GM19239 (cell line): ENCODE measurements around the gene HS3ST4.
"Not testable (repeated sequence)": the region's sequence is repeated elsewhere in the genome, so short reads cannot be mapped to it uniquely, and the experiment has no call there.

ENCODE experiments used
- DNase-seq: peaks from one replicate; pipeline ENCODE4 v3.0.0; 2011; ENCODE audit warnings: low spot score; ENCODE audit not compliant: insufficient read length
- FAIRE-seq: peaks from 2 replicates; lab custom pipeline; 2011; peaks lifted over from hg19 to GRCh38; lab: Jason Lieb, UNC

The HS3ST4 gene

DNA sequence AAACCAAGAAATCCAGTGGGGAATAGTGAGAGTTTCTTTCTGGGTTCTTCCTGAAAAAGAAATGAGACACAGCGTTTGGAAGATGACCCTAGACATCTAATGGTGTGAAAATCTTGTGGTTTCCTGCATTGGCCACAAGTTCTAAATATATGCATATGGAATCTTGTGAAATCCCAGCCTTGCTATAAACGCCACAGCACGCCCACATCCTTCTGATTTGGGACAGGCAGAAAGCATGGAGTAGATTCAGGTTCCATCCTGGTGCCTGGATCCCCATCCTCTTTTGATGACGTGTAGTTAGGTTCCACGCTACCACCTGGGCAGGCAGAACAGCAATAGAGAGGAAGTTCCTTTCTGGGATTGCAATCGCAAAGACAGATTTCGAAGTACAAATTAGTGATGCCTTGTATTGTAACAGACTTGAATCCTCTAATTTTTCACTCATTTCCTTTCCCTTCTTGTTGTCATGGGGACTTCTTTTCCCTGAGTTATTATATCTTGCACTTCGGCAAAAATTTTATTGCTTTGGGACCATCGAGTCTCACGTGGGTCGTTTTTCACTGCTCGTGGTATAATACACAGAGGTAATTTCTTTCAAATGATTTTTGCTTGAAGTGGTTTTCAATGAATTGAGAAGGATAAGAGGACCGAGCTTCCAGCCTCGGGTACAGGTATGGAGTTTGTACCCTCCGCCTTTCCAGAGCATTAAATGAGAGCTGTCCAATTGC, 37.6 kb downstream of the HS3ST4 start:
- DNase-seq: no peak
- no peak for FAIRE-seq

DNA sequence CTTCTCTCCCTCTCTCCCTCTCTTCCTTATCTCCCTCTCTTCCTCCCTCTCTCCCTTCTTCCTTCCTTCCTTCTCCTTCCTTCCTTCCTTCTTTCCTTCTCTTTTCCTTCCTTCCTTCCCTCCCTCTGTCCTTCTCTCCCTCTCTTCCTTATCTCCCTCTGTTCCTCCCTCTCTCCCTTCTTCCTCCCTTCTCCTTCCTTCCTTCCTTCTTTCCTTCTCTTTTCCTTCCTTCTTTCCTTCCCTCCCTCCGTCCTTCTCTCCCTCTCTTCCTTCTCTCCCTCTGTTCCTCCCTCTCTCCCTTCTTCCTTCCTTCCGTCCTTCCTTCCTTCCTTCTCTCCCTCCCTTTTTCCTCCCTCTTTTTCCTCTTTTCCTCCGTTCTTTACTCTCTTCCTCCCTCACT, 38.6 kb downstream of the HS3ST4 start:
- no peak for DNase-seq
- no peak for FAIRE-seq

DNA sequence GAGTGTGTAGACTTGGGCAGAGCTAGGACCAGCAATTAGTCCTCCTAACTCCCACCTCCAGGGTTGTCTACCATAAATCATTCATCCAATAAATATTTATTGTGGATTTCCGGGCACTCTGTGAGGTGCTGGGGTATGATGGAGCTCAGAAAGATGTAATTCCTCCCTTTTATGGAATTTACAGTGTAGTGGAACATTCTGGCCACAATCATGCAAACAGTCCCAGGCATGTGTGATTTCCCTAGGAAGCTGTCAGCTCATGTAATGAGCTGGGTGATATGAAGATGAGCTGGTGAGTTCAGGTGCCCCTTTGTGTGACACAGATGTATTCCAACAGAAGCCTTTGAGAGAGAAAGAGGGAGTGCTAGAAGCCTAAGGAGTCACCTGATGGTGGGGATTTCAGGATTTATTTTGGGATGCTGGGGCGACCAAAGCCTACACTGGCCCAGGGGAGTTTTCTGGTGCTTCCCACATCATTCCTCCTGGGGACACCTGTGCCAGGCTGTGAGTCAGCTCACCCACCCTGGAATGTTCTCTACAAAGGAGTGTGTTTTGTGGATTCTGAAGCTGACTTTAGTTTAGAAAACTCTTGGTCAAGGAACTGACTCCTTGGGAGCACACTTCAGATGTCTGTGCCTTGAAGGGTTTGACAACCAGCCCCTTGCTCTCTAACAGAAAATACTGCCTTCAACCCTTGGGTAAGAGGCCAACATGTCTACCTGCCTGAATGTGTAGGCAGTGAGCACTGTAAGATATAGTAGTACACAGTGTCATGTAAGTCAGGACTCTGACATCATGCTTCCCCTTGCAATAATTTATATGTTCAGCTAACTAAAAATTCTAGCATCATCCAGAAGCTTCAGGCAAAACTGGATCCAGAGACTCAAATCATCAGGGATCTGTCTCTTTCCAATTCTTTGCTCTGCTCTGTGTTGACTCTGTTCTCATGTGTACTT, 42.9 kb downstream of the HS3ST4 start:
- no peak for FAIRE-seq
- no peak for DNase-seq

DNA sequence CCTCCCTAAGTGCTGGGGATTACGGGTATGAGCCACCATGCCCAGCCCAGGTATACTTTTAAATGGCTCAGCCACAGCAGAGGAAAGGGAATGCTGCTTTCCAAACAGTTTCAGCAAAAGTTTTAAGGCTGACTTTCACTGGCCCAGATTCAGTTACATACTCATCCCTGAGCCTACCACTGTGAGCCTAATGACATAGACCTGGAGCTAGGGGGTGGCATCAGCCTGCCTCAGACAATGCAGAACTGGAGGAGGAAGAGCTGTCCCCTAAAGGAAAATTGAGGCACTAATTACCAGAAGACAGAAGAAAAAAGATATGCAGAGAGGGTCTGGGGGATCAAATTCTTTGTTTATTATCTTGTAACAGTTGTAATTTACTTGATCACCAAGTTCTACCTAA, 43.9 kb downstream of the HS3ST4 start:
- DNase-seq (no peak), FAIRE-seq (no peak)

DNA sequence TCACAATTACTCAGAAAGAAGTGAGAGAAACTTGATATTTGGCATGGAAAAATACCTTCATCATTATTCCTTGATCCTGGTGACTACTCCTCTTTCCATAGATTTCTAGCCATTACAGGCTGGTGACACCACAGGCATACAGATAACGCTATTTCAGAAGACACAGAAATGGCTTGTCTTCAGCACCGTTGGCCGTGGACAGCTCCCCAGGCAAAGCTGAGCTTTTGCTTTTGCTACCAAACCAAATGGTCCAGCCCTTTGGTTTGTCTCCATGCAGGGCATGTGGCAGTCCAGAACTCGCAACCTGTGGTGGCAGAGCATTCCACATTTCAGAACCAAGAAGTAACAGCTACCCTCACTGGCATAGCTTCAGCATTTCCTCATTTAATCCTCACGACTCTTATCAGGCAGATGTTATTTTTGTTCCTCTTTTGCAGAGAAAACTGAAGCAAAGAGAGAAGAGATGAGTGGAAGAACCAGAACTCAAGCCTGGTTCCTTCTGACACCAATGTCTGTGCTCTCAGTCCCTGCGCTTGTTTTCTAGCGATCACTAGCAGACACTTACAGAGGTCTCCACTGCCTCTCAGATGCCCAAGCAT, 55.5 kb downstream of the HS3ST4 start:
- DNase-seq (no peak), FAIRE-seq (no peak)

DNA sequence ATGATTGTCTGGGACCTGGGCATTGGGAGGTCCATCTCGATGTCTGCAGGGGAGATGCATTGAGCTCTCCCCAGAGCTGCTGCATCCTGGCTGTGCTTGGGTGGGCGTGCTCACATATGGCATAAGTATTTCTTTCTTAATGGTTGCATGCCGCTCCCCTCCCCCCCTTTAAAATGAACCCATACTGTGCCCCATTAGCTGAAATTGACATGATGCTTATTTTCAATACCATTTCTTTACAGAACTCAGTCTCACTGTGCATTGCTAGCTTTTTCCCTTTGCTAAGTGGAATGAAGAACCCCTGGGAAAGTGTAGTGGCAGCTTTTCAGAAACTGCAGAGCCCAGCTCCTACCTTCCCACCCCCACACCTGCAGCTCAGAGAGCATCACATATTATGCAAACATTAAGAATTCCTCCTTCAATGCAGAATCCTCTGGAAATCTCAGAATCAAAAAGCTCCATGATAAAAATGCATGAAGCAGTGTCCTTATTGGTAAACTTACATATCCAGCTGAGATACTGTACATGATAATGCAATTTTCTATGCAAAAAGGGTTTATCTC, 56.4 kb downstream of the HS3ST4 start:
- DNase-seq (no peak), FAIRE-seq (no peak)

DNA sequence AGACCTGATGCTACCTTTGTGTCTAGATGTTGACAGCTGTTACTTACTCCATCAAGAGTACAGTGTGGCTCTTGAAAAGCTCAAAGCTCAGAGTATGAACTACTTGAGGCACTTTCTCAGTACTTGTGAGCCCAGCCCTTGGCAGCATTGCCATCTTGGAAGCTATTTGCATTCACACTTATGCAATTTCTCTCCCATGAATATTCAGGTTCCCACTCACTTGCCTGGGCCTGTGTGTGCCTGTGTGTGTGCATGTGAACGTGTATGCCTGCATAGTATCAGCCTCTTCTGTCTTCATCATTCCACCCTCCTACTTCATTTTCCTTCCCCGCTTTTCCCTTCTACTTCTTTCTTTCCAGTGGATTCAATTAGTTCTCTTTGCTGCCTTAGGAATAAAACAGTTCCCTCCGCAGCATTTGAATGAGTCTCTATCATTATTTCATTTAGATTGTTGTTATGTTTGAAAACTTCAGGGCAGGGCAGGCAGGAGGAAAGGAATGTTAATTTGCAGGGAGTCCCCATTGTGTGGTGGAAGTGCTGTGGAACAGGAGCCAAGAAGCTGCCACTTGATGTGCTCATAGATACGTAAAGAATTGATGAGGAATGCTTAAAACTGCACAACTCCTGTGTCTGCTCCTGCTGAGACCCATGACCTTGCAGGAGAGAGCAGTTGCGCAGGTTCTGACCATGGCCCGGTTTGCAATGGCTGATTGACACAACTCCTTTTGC, 58.9 kb downstream of the HS3ST4 start:
- FAIRE-seq (no peak), DNase-seq (no peak)

DNA sequence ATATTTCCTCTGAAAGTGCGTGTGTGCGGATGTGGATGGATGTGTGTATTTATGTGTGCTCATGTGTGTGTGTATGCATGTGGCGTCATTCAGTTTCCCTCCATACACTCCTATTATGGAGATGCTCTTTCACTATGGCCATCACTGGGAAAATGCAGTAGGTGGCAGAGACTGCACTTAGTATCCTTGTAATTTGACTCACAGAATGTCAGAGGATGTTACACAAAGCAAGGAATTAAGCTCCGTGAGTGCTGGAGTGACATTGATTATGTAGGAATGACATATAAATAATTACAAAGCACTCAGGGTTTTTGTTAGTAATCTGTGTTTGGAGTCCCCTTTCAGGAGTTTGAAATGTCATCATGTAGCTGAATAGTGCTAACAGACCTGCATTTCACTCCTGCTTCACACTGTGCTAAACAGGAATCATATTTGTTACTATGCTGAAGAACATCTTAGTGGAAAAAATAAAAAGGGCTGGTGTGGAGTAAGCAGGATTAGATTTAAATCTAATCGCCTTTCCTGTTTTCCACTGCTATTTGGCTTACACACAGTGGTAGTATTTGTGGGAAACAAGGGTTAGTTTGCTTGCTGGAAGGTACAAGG, 59.6 kb downstream of the HS3ST4 start:
- FAIRE-seq: no peak
- no peak for DNase-seq

DNA sequence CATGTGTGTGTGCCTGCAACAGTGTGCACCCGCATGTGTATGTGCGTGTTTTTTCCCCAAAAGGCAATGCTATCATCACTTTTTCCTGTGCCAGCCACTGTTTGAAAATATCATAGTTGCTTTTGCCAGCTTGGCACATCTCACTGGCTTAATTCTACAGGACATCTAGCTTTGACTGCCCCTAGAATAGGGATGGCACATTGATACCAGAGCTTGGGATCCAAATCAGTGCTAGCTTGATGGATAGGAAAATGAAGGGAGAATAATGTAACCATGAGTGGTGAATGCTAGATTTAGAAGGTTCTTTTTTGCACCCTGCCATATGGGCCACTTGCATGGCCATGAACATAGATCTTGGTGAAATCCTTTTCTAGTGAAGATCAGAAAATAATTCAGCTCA, 72.7 kb downstream of the HS3ST4 start:
- DNase-seq (no peak), FAIRE-seq (no peak)

DNA sequence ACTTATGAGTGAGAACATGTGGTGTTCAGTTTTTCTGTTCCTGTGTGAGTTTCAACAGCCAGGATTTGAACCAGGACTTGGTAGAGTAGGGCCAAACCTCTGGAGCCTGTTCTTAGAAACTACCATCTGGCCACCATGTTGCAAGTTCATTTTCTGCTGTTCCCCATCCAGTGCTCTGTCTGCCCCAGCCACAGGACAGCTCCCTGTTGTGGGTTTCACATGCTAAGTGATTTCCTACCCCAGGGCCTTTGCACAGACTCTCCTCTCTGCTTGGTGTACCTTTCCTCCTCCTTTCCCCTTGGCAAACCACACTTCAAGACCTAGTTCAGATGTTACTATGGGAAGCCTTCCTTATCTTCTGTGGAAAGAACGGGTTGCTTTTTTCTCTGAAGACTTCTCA, 79.5 kb downstream of the HS3ST4 start:
- DNase-seq: no peak
- FAIRE-seq: no peak

DNA sequence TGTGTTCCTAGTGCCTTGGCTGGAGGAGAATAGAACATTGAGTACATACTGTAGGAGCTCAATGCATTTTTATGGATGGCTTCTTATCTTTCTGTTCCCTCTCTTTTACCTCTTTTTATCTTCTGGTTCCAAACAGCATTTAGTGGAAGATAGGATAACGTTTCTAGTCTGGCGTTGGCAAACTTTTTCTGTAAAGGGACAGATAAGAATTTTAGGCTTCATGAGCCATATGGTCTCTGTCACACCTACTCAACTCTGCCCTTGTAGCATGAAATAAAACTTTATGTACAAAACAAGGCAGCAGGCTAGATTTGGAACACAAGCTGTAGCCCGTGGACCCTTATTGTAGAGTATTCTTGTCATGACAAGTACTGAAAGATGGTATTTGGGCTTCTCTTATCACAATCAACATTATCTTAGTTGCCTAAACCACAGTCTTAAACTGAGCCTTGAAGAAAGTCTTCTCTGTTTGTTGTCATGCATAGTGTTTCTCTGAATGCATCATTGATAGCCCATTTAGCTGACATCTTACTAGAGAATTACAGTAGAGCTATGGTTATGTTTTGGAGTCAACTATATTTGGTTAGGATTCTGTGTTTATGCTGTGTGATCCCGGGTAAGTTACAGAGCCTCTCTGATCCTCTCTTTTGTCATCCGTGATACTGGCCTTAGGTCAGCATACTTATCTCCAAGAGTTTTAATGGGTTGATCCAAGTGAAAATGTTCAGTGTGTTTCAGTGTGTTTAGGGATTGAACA, 80.2 kb downstream of the HS3ST4 start:
- no peak for FAIRE-seq
- no peak for DNase-seq

DNA sequence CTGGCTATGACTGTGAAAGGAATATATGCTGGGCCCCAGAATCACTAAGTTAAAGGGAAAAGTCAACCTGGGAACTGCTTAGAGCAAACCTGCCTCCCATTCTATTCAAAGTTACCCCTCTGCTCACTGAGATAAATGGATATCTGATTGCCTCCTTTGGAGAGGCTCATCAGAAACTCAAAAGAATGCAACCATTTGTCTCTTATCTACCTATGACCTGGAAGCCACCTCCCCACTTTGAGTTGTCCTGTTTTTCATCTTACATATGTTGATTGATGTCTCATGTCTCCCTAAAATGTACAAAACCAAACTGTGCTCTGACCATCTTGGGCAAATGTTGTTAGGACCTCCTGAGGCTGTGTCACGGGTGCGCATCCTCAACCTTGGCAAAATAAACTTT, 84.5 kb downstream of the HS3ST4 start:
- FAIRE-seq, DNase-seq: not testable (repeated sequence)

DNA sequence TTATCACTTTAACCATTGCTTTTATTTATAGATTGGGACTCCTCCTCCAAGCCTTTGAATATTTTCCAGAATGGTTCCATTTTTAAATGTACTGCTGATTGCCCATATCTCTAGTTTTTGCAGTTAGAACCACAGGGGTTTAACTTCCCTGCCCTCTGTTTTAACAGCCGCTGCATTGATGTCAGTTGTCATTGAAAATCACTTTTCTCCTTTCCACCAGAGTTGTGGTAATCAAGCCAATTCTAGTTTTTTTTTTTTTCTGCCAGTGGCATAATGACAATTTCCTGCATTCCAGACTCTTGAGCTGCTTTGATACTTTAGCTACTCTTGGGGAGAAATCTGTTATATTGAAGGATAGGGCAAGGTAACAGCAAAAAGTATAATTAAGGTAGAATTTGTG, 91.5 kb downstream of the HS3ST4 start:
- FAIRE-seq (no peak), DNase-seq (no peak)

DNA sequence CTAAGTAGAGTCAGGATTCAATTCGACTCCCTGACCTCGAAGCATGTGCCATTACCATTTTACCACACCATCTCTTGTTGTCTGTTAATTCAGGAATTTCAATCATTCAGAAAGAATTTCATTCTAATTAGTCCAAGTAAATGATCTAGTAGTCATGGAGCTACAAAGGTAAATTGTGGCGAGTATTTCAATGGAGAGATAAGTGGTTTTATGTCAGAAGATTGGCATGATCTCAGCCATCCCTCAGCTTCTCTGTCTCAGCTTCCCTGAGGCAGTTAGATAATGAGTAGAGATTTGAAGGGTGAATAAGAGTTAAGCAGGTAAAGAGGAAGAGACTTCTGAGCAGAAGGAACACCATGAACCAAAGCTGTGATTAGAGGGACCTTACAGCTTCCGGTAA, 93.6 kb downstream of the HS3ST4 start:
- FAIRE-seq (no peak), DNase-seq (no peak)

DNA sequence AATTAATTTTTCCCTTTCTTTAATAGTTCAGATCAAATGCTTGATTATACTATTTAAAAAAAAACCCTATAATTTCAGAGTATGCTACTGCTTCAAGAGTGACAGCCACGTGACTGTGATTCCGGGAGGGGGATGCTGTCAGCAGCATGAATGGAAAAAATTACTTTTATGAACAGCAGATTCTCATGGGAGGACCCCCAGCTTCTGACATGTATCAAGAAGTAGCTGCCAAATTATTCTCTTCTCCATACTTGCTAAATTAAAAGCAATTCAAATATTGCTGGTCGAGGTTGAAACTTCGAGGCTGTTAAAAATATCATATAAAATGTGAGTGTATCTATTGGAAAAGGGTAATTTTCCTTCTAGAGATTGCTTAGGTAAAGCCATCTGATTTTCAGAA, 95.0 kb downstream of the HS3ST4 start:
- FAIRE-seq: no peak
- DNase-seq: no peak

DNA sequence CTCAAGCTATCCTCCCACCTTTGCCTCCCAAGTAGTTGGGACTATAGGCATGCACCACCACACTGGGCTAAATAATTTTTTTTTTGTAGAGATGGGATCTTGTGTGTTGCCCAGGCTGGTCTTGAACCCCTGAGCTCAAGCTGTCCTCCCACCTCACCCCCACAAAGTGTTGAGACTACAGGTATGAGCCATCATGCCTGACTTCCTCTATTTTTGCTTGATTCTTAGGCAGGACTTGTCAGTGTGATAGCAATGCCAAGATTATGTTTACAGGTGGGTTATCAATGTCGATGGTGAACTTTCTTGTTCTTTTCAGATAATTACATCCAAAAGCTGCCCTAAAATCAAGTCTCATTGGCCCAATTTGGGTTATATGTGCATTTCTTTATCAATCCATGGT, 96.9 kb downstream of the HS3ST4 start:
- FAIRE-seq: no peak
- no peak for DNase-seq

DNA sequence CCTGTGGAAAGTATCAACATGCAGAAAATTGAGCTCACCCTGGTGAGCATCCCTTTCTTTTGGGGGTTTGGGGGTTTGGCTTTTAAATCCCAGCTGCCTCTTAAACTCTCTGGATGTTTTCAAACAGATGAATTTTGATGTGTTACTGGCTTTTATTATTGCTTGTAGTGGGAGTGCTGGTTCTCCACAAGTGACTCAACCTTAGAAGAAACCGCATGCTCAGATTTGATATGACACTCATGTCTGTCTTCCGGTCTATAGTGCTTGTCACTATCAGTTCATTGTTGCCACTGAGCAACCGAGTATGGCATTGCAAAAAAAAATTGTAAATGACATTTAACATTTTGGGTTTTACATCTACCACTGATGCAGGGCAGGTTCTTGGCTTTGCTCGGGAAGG, 104.5 kb downstream of the HS3ST4 start:
- DNase-seq (no peak), FAIRE-seq (no peak)

DNA sequence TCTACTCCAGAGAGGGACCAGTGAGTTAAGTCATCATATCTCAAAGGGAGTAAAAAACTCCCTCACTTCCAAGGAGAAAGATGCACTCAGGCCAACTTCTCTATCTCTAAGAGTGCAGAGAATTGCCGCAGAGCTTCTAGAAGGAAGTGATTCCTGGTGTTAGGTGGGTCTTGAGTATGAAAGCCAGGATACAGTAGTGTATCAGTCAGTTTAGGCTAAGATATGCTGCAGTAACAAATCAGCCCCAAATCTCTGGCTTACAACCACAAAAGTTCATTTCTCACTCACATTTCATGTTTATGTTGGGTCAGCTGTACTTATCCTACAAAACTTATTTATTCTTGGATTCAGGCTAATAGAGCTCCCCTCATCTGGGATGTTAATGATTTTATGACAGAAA, 106.3 kb downstream of the HS3ST4 start:
- FAIRE-seq (no peak), DNase-seq (no peak)

DNA sequence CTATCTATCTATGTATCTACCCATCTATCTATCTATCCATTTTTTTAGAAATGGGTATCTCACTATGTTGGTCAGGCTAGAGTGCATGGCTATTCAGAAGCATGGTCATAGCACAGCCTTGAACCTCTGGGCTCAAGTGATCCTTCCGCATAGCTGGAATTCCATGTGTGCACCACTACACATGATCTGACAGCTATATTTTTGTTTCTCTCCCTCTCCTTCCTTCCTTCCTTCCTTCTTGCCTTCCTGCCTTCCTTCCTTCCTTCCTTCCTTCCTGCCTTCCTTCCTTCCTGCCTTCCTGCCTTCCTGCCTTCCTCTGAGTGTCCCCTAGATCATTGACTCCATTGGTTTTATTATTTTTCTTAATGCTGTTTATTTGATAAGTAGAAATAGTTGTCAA, 108.1 kb downstream of the HS3ST4 start:
- no peak for DNase-seq
- FAIRE-seq: no peak
